NOMO-1 treated with dmso at 0.1 percent for 144 hours (cell line): Measurements from ENCODE around the gene MAGI2.

ENCODE experiments used
- DNase-seq: peaks from one replicate; lab custom pipeline; 2025; ENCODE audit not compliant: unreplicated experiment; lab: John Stamatoyannopoulos, UW

Gene MAGI2

DNA sequence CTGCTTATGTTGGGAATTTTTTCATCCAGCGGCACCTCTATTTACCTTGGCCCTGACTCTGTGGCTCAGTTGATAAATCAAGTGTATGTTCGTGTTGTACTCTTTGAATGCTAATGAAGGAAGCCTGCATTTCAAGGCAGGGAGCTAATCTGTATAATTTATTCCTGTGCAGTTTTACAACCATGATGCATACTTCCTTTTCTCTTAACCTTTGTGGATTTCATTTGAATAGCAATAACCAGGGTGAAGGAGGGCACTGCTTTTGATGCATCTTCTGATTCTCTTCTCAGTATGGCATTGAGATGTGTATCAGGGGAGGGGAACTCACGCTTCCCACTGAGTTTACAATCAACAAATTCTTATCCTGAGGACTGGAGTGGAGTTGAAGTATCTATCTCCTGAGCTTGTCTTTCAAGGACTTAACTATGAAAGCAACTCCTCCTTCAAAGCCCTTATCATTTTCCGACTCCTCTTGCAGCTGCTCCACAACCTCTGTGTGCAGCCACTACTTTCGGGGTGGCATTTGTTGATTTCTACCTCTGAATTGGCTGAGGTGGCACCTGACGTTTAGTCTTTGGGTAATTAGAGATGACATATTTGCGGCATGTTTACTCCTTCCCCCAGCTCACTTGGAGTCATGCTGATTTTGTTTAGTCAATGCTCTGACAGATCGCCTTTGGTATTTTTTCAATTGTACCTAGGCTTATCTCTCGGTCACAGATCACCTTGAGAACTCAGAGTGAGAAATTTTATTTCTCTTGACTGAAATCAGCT lies 1379.7 kb downstream of the MAGI2 start:
- no peak for DNase-seq

DNA sequence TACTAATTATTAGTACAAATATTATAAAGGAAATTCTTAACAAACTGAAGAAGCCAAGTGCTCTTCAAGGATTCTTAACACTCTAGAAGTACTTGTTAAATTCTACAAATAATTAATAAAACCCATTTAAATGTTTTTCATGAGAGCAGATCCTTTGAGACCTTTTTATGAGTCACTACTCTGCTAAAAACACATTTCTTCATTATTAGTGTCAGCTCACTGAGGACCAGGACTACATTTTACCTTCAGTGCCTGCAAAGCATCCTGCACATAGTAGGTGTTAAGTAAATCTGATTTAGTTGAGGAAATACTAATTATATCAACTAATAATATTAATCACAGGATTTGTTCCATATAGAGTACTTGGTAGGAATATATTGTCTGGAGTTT lies 1381.3 kb downstream of the MAGI2 start:
- no peak for DNase-seq

- no peak for DNase-seq
Observed at GRCh38 chr7:78071491-78072200, 1381.8 kb downstream of the MAGI2 start.

DNA sequence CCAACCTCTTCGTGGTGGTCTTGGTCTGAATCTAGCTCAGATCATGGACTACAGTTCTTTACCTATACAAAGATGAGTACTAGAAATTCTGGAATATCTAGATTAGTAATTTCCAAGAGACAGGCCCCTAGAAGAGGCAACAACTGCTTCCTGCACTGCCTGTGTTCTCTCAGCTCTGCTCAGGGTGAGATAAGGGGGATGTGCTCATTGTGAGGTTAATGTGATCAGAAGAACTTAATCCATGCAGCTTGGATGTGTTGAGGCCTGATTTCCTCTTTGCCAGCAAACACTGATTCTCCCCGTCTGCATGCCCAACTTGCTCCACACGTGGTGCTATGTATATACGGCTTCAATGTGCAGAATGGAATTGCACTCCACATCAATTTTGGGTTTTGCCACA lies 1386.9 kb downstream of the MAGI2 start:
- DNase-seq: no peak

DNA sequence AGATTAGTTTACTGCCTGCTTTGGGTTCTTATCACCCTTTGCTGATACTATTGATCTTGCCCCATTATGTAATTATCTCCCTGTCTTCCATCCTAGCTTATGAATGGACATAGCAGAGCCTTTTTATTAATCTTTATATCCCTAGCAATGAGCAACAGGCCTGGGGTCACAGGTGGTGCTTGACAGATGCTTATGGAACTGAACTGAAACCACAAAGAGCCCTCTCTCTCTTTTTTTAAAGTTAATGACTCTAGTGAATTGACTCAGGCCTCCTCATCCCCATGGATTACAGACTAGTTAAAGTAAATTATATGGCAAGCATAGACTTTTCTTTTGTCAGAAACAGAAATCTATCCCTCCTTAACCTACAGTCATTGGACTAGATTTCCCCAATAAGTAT lies 1389.7 kb downstream of the MAGI2 start:
- no peak for DNase-seq

DNA sequence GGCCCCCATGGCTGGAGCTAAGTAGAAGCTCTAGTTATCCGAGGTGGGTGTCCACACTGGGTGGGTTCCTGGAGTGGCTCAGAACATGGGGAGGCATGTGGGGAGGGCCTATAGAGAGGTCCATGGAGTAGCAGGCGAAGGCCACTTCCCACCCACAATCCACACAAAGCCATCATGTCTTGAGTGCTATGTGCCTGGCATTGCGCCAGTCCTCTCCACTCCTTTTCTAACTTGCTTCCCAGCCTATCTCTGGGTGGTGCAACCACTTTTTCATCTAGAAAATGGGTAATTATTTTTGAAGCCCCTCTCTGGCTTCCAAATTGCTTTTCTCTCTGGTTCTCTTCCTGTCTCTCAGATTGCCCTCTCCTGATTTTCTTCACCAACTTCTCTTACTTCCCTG lies 1391.3 kb downstream of the MAGI2 start:
- DNase-seq: no peak

- DNase-seq: no peak
Observed at GRCh38 chr7:78057571-78057970, 1395.9 kb downstream of the MAGI2 start.

DNA sequence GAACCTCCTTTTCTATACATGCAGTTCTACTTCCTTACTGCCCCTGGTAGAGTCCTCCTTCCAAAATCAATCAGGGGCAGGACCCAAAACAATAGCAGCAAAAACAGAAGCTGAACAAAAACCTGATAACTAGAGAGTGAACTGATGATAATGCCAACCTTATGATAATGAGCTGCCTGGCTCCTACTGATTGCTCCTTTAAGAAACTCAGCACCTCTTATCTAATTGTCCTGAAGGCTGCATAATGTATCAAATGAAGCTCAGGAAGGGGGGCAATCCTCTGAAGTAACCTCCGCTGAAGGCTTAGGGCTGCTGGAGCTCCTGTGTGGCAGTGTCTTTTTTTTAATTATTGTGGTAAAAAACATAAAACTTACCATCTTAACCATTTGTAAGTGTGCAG lies 1397.9 kb downstream of the MAGI2 start:
- no peak for DNase-seq

GRCh38 chr7:78055001-78055573 lies 1398.4 kb downstream of the MAGI2 start:
- no peak for DNase-seq

DNA sequence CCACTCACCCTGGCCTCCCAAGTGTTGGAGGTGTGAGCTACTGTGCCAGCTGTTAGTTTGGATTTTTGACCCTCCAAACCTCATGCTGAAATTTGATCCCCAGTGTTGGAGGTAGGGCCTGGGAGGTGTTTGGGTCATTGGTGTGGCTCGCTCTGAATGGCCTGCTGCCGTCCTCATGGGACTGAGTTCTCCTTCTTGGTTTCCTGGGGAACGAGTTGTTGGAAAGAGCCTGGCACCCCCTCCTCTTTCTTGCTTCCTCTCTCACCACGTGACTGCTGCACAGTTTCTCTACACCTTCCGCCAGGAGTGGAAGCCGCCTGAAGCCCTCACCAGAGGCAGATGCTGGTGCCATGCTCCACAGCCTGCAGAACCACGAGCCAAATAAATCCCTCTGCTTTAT lies 1401.4 kb downstream of the MAGI2 start:
- DNase-seq: no peak

DNA sequence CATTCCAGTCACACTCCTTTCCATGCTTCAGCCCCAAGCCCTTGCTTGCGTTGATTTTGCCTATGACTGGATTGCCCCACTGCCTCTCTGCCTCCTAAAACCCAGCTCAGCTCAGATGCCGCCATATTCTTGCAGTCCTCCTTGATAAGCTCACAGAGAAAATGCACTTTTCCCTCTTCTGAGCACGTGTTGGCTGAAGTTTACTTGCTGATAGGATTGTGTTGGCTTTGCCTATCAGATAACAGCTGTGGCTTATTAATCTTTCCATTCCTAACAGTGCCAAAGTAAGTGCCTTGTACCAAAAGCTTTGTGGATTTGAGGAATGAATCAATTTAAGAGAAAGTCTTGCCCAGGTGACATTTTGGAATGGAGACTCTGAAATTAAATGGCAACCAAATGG lies 1405.7 kb downstream of the MAGI2 start:
- no peak for DNase-seq

GRCh38 chr7:78043159-78043558 lies 1410.3 kb downstream of the MAGI2 start:
- no peak for DNase-seq

DNA sequence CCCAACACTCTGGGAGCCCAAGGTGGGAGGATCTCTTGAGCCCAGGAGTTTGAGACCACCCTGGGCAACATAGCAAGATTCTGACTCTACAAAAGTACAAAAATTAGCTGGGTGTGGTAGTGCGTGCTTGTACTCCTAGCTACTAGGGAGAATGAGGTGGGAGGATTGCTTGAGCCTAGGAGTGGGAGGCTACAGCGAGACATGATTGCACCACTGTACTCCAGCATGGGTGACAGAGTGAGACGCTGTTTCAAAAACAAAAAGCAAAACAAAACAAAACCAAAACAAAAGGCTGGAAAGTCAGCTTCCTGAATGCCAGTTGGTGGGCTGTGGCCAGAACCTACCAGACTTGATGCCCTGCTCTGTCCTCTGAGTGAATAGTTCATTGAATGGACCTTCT lies 1412.0 kb downstream of the MAGI2 start:
- no peak for DNase-seq

- peak; percentile 69 for DNase-seq
Observed at GRCh38 chr7:78039790-78040776, 1413.4 kb downstream of the MAGI2 start.

- DNase-seq: no peak
Observed at GRCh38 chr7:78038465-78039080, 1414.9 kb downstream of the MAGI2 start.

GRCh38 chr7:78037603-78038002 lies 1415.9 kb downstream of the MAGI2 start:
- no peak for DNase-seq

- no peak for DNase-seq
Observed at GRCh38 chr7:78033410-78033809, 1420.1 kb downstream of the MAGI2 start.

GRCh38 chr7:78026492-78026891 lies 1427.0 kb downstream of the MAGI2 start:
- DNase-seq: no peak

- no peak for DNase-seq
Observed at GRCh38 chr7:78024591-78024990, 1428.9 kb downstream of the MAGI2 start.

- DNase-seq: no peak
Observed at GRCh38 chr7:78023191-78023590, 1430.3 kb downstream of the MAGI2 start.

DNA sequence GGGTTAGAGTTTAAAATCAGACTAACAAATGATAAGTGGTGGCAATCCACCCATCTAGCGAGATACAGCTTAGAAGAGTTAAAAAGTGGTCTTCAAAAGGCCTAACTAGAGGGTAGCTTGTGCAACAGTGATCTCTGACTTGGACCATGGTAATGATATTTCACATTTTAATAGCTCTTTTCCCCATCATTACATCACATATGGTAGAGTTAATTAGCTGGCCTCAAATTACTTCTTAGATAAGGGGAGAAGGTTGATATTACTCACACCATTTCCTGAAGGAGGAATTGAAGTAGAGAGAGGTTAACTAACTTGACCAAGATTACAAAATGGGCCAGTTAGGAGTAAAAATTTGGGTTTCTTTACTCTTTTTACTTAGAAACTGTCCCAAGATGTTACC lies 1431.3 kb downstream of the MAGI2 start:
- no peak for DNase-seq
